ENCODE measurements around the gene NPHP4. TPM values are rescaled to one million over a fixed set of nuclear protein-coding genes. Genes with fewer than 3 reads are reported as not detected.

Gene NPHP4
- polyA plus RNA-seq, 1 of the 3 experiments (the other 2 are of a cell fraction): 7.0 TPM

DNA sequence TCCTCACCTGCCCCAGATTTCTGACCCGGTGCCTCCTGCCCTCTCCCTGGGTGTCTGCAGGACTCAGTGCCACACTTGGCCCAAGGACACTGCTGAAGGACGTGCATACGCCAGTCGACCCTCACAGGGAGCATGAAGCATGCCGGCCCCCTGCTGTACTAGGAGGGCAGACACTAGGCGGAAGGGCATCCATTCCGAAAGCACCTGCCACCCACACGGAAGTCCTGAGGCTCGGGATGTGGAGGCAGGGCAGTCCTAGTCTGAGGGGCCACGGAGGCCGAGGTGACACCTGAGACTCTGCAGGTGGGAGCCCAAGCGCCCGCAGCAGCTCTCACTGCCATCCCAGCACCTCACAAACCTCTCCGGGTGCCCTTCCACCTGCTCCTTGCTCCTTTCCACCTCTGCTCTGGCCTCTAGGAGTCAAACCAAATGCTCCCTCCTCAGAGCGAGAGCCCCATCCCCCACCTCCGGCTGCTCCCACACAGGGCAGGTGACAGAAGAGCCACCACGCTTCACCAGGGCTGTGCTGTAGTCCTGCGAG is 2.4 kb downstream of the NPHP4 start:
- no peaks in the 10 kb centered on the region for H3K9me2 ChIP-seq
- H3F3A ChIP-seq (replicated peaks; ENCODE audit: insufficient read depth): no peaks in the 10 kb centered on the region
- no peak overlapping the region for H3K9ac ChIP-seq
- WGBS (ENCODE audit: low lambda C conversion rate): 94% methylated on average over 9 of the region's 18 CpGs
- H3K27me3 ChIP-seq (ENCODE audit: insufficient read depth): no peaks in the 10 kb centered on the region
- no peak for TF ChIP-seq SMC3 (IDR thresholded peaks at IDR 0.05; ENCODE audit: low read depth, low read length)
- TF ChIP-seq ELF1 (IDR thresholded peaks at IDR 0.05): no peak
- TF ChIP-seq FOSL2 (IDR thresholded peaks at IDR 0.05; ENCODE audit: borderline replicate concordance, low read depth): no peak
- TF ChIP-seq NFIC (IDR thresholded peaks at IDR 0.05; ENCODE audit: borderline replicate concordance): no peak
- no peak for TF ChIP-seq EZH2phosphoT487 (IDR thresholded peaks at IDR 0.05; ENCODE audit: borderline replicate concordance, low read depth)
- TF ChIP-seq, protein P1, sequence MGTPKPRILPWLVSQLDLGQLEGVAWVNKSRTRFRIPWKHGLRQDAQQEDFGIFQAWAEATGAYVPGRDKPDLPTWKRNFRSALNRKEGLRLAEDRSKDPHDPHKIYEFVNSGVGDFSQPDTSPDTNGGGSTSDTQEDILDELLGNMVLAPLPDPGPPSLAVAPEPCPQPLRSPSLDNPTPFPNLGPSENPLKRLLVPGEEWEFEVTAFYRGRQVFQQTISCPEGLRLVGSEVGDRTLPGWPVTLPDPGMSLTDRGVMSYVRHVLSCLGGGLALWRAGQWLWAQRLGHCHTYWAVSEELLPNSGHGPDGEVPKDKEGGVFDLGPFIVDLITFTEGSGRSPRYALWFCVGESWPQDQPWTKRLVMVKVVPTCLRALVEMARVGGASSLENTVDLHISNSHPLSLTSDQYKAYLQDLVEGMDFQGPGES (IDR thresholded peaks at IDR 0.05; ENCODE audit: low read depth, low read length): no peak
- no peak overlapping the region for H3K4me2 ChIP-seq
- H2AFZ ChIP-seq (ENCODE audit: low read depth): no peak overlapping the region
- H3K27ac ChIP-seq (ENCODE audit: low read depth in 2 of 2, low read length in 1 of 2): no peak overlapping the region
- no peaks in the 10 kb centered on the region for H3K9me3 ChIP-seq
- peaks cover 13% of the 10 kb centered on the region for H3K79me2 ChIP-seq (ENCODE audit: insufficient read depth)
- no peaks in the 10 kb centered on the region for H4K20me1 ChIP-seq (ENCODE audit: insufficient read depth)
- ChIA-PET POLR2A (interaction anchor here (1.0 kb wide), 1 partner anchor 8 kb away, joined by 3 read pairs; no protein-coding TSS in a partner anchor), CTCF (interaction anchor here (1.6 kb wide), 1 partner anchor 18 kb away, joined by 3 read pairs; no protein-coding TSS in a partner anchor)
- no peak overlapping the region for H3K4me3 ChIP-seq (ENCODE audit: low read depth in 2 of 2, low read length in 1 of 2)
- peaks cover 0 to 24% of the 10 kb centered on the region in 2 experiments; a peak in 1 of 4 replicates for H3K4me1 ChIP-seq (ENCODE audit: control insufficient read depth in 1 of 2, insufficient read depth in 2 of 2, low read depth in 1 of 2, low read length in 1 of 2)
- H3K36me3 ChIP-seq (replicated peaks in 1 of 2; ENCODE audit: control insufficient read depth in 1 of 2, insufficient read depth in 2 of 2, low read length in 1 of 2): no peaks in the 10 kb centered on the region
- no peak for DNase-seq

GRCh38 chr1:5989286-5989605 is 3.0 kb downstream of the NPHP4 start:
- Histone ChIP-seq H3K27me3 (ENCODE audit: insufficient read depth) (no peaks in the 10 kb centered on the region), H3K9me3 (no peaks in the 10 kb centered on the region), H3F3A (replicated peaks; ENCODE audit: insufficient read depth) (no peaks in the 10 kb centered on the region), H3K79me2 (ENCODE audit: insufficient read depth) (peaks cover 13% of the 10 kb centered on the region), H3K9ac (no peak overlapping the region), H3K27ac (ENCODE audit: low read depth in 2 of 2, low read length in 1 of 2) (no peak overlapping the region), H3K4me1 (ENCODE audit: control insufficient read depth in 1 of 2, insufficient read depth in 2 of 2, low read depth in 1 of 2, low read length in 1 of 2) (peaks cover 0 to 23% of the 10 kb centered on the region in 2 experiments; a peak in 1 of 4 replicates), H4K20me1 (ENCODE audit: insufficient read depth) (no peaks in the 10 kb centered on the region), H3K9me2 (no peaks in the 10 kb centered on the region), H3K4me2 (no peak overlapping the region), H2AFZ (ENCODE audit: low read depth) (no peak overlapping the region), H3K36me3 (replicated peaks in 1 of 2; ENCODE audit: control insufficient read depth in 1 of 2, insufficient read depth in 2 of 2, low read length in 1 of 2) (no peaks in the 10 kb centered on the region), H3K4me3 (ENCODE audit: low read depth in 2 of 2, low read length in 1 of 2) (no peak overlapping the region)
- no peak for DNase-seq
- WGBS (ENCODE audit: low lambda C conversion rate): 93% methylated on average over 4 of the region's 5 CpGs
- ChIA-PET CTCF (interaction anchor here (1.6 kb wide), 1 partner anchor 17 kb away, joined by 3 read pairs; no protein-coding TSS in a partner anchor), POLR2A (no interaction called here)
- TF ChIP-seq MAX (IDR thresholded peaks at IDR 0.05; ENCODE audit: low read depth) (no peak), SMC3 (IDR thresholded peaks at IDR 0.05; ENCODE audit: low read depth, low read length) (no peak), RFX5 (IDR thresholded peaks at IDR 0.05; ENCODE audit: low read length) (no peak), EP300 (IDR thresholded peaks at IDR 0.05; ENCODE audit: borderline replicate concordance in 1 of 2, low read depth in 1 of 2, low read length in 1 of 2) (no peak), RAD21 (IDR thresholded peaks at IDR 0.05; ENCODE audit: low read length) (no peak), REST (IDR thresholded peaks at IDR 0.05; ENCODE audit: low read depth, low read length) (no peak), CHD2 (IDR thresholded peaks at IDR 0.05; ENCODE audit: low read length, partially characterized antibody) (no peak), TAF1 (IDR thresholded peaks at IDR 0.05; ENCODE audit: borderline replicate concordance, low read depth, low read length) (no peak), NRF1 (IDR thresholded peaks at IDR 0.05; ENCODE audit: low read depth, low read length) (no peak), PBX3 (IDR thresholded peaks at IDR 0.05) (no peak), GABPA (IDR thresholded peaks at IDR 0.05; ENCODE audit: low read depth) (no peak), RXRA (IDR thresholded peaks at IDR 0.05; ENCODE audit: borderline replicate concordance, low read depth) (no peak), TCF12 (IDR thresholded peaks at IDR 0.05) (no peak), TEAD4 (IDR thresholded peaks at IDR 0.05; ENCODE audit: borderline replicate concordance, insufficient read depth) (no peak), ZBTB33 (IDR thresholded peaks at IDR 0.05; ENCODE audit: borderline replicate concordance, low read depth) (no peak), POLR2AphosphoS5 (IDR thresholded peaks at IDR 0.05; ENCODE audit: low read depth, low read length) (no peak)
